A673 (cell line): ENCODE measurements around the gene EPB41L4A.

Experiments
- EZH2 ChIP-seq: fragments of 200-600 bp; sonication (generic); IDR thresholded peaks from 2 replicates; pipeline ENCODE4 v1.6.1; 2017; ENCODE audit warnings: borderline replicate concordance, low read depth, mild to moderate bottlenecking, mixed read lengths, antibody characterized with exemption, low read length; ENCODE audit not compliant: poor library complexity, severe bottlenecking
- TF ChIP-seq, protein P1 (sequence below): fragments of 300-800, 200-600 bp; sonication (generic); conservative IDR thresholded peaks from 2 replicates; pipeline ENCODE4 v1.5.1; 2017; ENCODE audit warnings: low read depth, mild to moderate bottlenecking, antibody characterized with exemption, low read length, moderate library complexity, mixed read lengths

DNA sequence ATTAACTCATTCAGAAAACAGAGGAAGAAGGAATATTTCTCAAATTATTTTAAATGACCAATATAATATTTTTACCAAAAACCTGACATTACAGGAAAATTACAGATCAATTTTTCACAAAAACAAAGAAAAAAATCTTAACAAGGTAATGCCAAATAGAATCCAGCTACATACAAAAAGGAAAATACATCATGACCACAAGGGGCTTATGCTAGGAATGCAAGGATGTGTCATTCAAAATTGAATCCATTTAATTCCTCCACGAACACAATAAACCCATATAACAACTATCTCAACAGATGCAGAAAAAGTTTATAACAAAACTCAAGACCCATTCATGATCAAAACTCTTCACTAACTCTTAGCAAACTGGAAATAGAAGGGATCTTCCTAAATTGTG lies 239.8 kb downstream of the EPB41L4A start:
- TF ChIP-seq EZH2, result no peak
- TF ChIP-seq, protein P1, sequence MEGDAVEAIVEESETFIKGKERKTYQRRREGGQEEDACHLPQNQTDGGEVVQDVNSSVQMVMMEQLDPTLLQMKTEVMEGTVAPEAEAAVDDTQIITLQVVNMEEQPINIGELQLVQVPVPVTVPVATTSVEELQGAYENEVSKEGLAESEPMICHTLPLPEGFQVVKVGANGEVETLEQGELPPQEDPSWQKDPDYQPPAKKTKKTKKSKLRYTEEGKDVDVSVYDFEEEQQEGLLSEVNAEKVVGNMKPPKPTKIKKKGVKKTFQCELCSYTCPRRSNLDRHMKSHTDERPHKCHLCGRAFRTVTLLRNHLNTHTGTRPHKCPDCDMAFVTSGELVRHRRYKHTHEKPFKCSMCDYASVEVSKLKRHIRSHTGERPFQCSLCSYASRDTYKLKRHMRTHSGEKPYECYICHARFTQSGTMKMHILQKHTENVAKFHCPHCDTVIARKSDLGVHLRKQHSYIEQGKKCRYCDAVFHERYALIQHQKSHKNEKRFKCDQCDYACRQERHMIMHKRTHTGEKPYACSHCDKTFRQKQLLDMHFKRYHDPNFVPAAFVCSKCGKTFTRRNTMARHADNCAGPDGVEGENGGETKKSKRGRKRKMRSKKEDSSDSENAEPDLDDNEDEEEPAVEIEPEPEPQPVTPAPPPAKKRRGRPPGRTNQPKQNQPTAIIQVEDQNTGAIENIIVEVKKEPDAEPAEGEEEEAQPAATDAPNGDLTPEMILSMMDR, result no peak
